GM23338 (cell line): ENCODE data around the gene DLGAP4. TPM values are rescaled to one million over a fixed set of nuclear protein-coding genes. Genes with fewer than 3 reads are reported as not detected.

Experiments
- ATAC-seq: fragments of 200-7000 bp; cut with Tn5 transposase; 3 replicates; pipeline ENCODE4 v1.9.1; 2020
- DNase-seq: peaks from one replicate; pipeline ENCODE4 v3.0.0-alpha.2; 2015; ENCODE audit warnings: low spot score
- H2AFZ ChIP-seq: fragments of 200-600 bp; sonication (generic); 2 replicates; pipeline ENCODE4 v1.8.0; 2016; ENCODE audit warnings: antibody characterized with exemption, mild to moderate bottlenecking, moderate library complexity
- H3F3A ChIP-seq: fragments of 200-600 bp; sonication (generic); replicated peaks from 2 replicates; pipeline ENCODE4 v1.8.0; 2017; ENCODE audit warnings: antibody characterized with exemption, mixed run types, low read depth
- H3K27ac ChIP-seq: fragments of 200-600 bp; sonication (generic); 2 replicates; pipeline ENCODE4 v1.6.1; 2016; ENCODE audit warnings: low read depth
- H3K27me3 ChIP-seq: fragments of 200-600 bp; sonication (generic); 2 replicates; pipeline ENCODE4 v1.8.0; 2016; ENCODE audit warnings: mild to moderate bottlenecking, mixed run types, moderate library complexity; ENCODE audit not compliant: insufficient read depth
- H3K36me3 ChIP-seq: fragments of 200-600 bp; sonication (generic); 2 replicates; pipeline ENCODE4 v1.8.0; 2016; ENCODE audit warnings: mild to moderate bottlenecking; ENCODE audit not compliant: insufficient read depth
- H3K4me1 ChIP-seq: fragments of 200-600 bp; sonication (generic); 2 replicates; pipeline ENCODE4 v1.8.0; 2016; ENCODE audit warnings: mild to moderate bottlenecking, moderate library complexity; ENCODE audit not compliant: insufficient read depth
- H3K4me2 ChIP-seq: fragments of 200-600 bp; sonication (generic); 2 replicates; pipeline ENCODE4 v1.7.1; 2017; ENCODE audit warnings: mixed run types
- H3K4me3 ChIP-seq: fragments of 200-600 bp; sonication (generic); 2 replicates; pipeline ENCODE4 v1.6.1; 2016; ENCODE audit warnings: mixed run types
- H3K79me2 ChIP-seq: fragments of 200-600 bp; sonication (generic); replicated peaks from 2 replicates; pipeline ENCODE4 v1.8.0; 2017; ENCODE audit warnings: mild to moderate bottlenecking; ENCODE audit not compliant: insufficient read depth
- H3K9me2 ChIP-seq: fragments of 200-600 bp; sonication (generic); 2 replicates; pipeline ENCODE4 v1.8.0; 2017; ENCODE audit not compliant: insufficient read depth
- H4K20me1 ChIP-seq: fragments of 200-600 bp; sonication (generic); replicated peaks from 2 replicates; pipeline ENCODE4 v1.8.0; 2017; ENCODE audit warnings: mild to moderate bottlenecking; ENCODE audit not compliant: insufficient read depth
- H3K27ac Mint-ChIP-seq: 2 replicates; pipeline ENCODE4 v1.8.0; 2020; ENCODE audit warnings: inconsistent platforms, mild to moderate bottlenecking, moderate library complexity, mixed read lengths
- H3K27me3 Mint-ChIP-seq: 3 replicates; pipeline ENCODE4 v1.8.0; 2022; ENCODE audit warnings: low read depth, mild to moderate bottlenecking, moderate library complexity, mixed read lengths, inconsistent platforms; ENCODE audit not compliant: insufficient read depth, poor library complexity
- H3K36me3 Mint-ChIP-seq: 3 replicates; pipeline ENCODE4 v1.8.0; 2021; ENCODE audit warnings: low read depth, mild to moderate bottlenecking, inconsistent platforms, moderate library complexity, mixed read lengths
- H3K4me1 Mint-ChIP-seq: 3 replicates; pipeline ENCODE4 v1.8.0; 2020; ENCODE audit warnings: mild to moderate bottlenecking, inconsistent platforms, mixed read lengths
- H3K4me3 Mint-ChIP-seq: 3 replicates; pipeline ENCODE4 v1.8.0; 2021; ENCODE audit warnings: moderate library complexity, mild to moderate bottlenecking, inconsistent platforms, mixed read lengths
- H3K9me3 Mint-ChIP-seq: 3 replicates; pipeline ENCODE4 v1.8.0; 2020; ENCODE audit warnings: moderate library complexity, mild to moderate bottlenecking, inconsistent platforms, mixed read lengths
- CREB1 ChIP-seq: fragments of 250-450 bp; sonication (Bioruptor Pico); IDR thresholded peaks from 2 replicates; pipeline ENCODE4 v1.5.0; 2020; ENCODE audit warnings: low read depth, mild to moderate bottlenecking, moderate library complexity
- CTCF ChIP-seq, 2 experiments: fragments of 200-600 bp in 1 of 2; sonication (generic) in 1 of 2; conservative IDR thresholded peaks; 2 replicates each; pipeline versions ENCODE4 v1.5.1 to v1.6.1; 2016 to 2017; ENCODE audit warnings: antibody characterized with exemption in 2 of 2, low read depth in 2 of 2, mild to moderate bottlenecking in 2 of 2, moderate library complexity in 1 of 2
- EZH2 ChIP-seq: fragments of 200-600 bp; sonication (generic); IDR thresholded peaks from one replicate; pipeline ENCODE4 v1.8.0; 2017; ENCODE audit warnings: antibody characterized with exemption, mild to moderate bottlenecking, low read depth; ENCODE audit not compliant: unreplicated experiment
- JUNB ChIP-seq: IDR thresholded peaks from one replicate; pipeline ENCODE4 v1.6.1; 2016; ENCODE audit warnings: antibody characterized with exemption; ENCODE audit not compliant: unreplicated experiment
- NANOG ChIP-seq: IDR thresholded peaks from 2 replicates; pipeline ENCODE4 v1.6.1; 2016; ENCODE audit warnings: antibody characterized with exemption, borderline replicate concordance
- POLR2AphosphoS5 ChIP-seq: IDR thresholded peaks from 2 replicates; pipeline ENCODE4 v1.6.1; 2016; ENCODE audit warnings: antibody characterized with exemption, low read depth
- REST ChIP-seq: IDR thresholded peaks from one replicate; pipeline ENCODE4 v1.6.1; 2018; ENCODE audit warnings: antibody characterized with exemption; ENCODE audit not compliant: unreplicated experiment
- STAT1 ChIP-seq: IDR thresholded peaks from one replicate; pipeline ENCODE4 v1.6.1; 2016; ENCODE audit warnings: antibody characterized with exemption; ENCODE audit not compliant: unreplicated experiment
- ZNF114 ChIP-seq: fragments of 250-450 bp; sonication (Bioruptor Pico); IDR thresholded peaks from 2 replicates; pipeline ENCODE4 v1.5.0; 2020; ENCODE audit warnings: mild to moderate bottlenecking, moderate library complexity
- polyA plus RNA-seq: library from polyadenylated mRNA; unstranded; fragments of >200 nt; fragmentation: Nextera tagmentation; extraction: Ambion mirVana; gene quantifications from 2 replicates; pipeline ENCODE4 v1.2.1, GENCODE V29; 2016
- total RNA-seq: library from RNA; depleted of rRNA; stranded (reverse); fragments of >200 nt; shearing (Covaris generic); gene quantifications from 2 replicates; pipeline ENCODE4 v1.2.3, GENCODE V29; 2014

Gene DLGAP4
- total and polyA plus RNA-seq, 2 experiments from 2014 or later: 46.1 to 52.2 TPM

- Mint-ChIP-seq H3K27me3 (peaks cover 11% of the 10 kb centered on the region), H3K4me1 (peaks cover 34% of the 10 kb centered on the region), H3K36me3 (peaks cover 21% of the 10 kb centered on the region), H3K4me3 (peak within 1 kb of the TSS; percentile 72), H3K9me3 (no peaks in the 10 kb centered on the region), H3K27ac (no peak within 1 kb of the TSS)
- Histone ChIP-seq H4K20me1 (peaks cover 4% of the 10 kb centered on the region; the same call in 1 of the 2 replicates), H3K9me2 (no peaks in the 10 kb centered on the region), H3K4me2 (peak within 1 kb of the TSS; percentile 95), H3K36me3 (no peaks in the 10 kb centered on the region), H3K27me3 (no peaks in the 10 kb centered on the region), H2AFZ (peak within 1 kb of the TSS; percentile 1), H3F3A (0 out of 2 replicates have a peak, but pooled peaks cover 6% of the 10 kb centered on the region), H3K79me2 (peaks cover 18% of the 10 kb centered on the region; the same call in 1 of the 2 replicates), H3K27ac (peak within 1 kb of the TSS; percentile 39; the same call in 1 of the 2 replicates), H3K4me3 (peak within 1 kb of the TSS; percentile 82), H3K4me1 (peaks cover 16% of the 10 kb centered on the region)
- peak; percentile 75 for DNase-seq
- TF ChIP-seq POLR2AphosphoS5: peak; percentile 50
- TF ChIP-seq CTCF (conservative IDR thresholded peaks at IDR 0.05; ENCODE audit: low read depth in 2 of 2): peak in 1 of 2 experiments; percentile 35; a peak in 2 of 4 replicates
- TF ChIP-seq JUNB: no peak
- ATAC-seq: peak; percentile 65
Measured at GRCh38 chr20:36541227-36541767, 235.2 kb downstream of the DLGAP4 start, which contains the start of gene MYL9. Gene MYL9, plus strand, starts transcription at chr20:36541519. Its CDS starts 3,366 bp downstream, at chr20:36544885.

GRCh38 chr20:36541768-36542488 lies 235.8 kb downstream of the DLGAP4 start:
- H2AFZ ChIP-seq: no peak overlapping the region
- TF ChIP-seq JUNB: no peak
- TF ChIP-seq EZH2: no peak
- no peak for TF ChIP-seq ZNF114 (CRISPR knock-in tag)
- no peak for TF ChIP-seq CREB1
- TF ChIP-seq REST: no peak
- TF ChIP-seq NANOG: no peak
- TF ChIP-seq CTCF (conservative IDR thresholded peaks at IDR 0.05; ENCODE audit: low read depth in 2 of 2): peak; percentile 67 to 74
- TF ChIP-seq STAT1: no peak
- H4K20me1 ChIP-seq: peaks cover 4% of the 10 kb centered on the region; the same call in 1 of the 2 replicates
- DNase-seq: peak; percentile 78
- H3K36me3 Mint-ChIP-seq: peaks cover 21% of the 10 kb centered on the region
- H3K4me2 ChIP-seq: peak overlapping the region; percentile 95
- H3K4me3 ChIP-seq: peak overlapping the region; percentile 82
- H3K4me1 Mint-ChIP-seq: peaks cover 34% of the 10 kb centered on the region
- peak overlapping the region; percentile 39; the same call in 1 of the 2 replicates for H3K27ac ChIP-seq
- no peaks in the 10 kb centered on the region for H3K9me3 Mint-ChIP-seq
- H3K79me2 ChIP-seq: peaks cover 18% of the 10 kb centered on the region
- 0 out of 2 replicates have a peak, but pooled peaks cover 9% of the 10 kb centered on the region for H3F3A ChIP-seq
- no peak overlapping the region for H3K27ac Mint-ChIP-seq
- peak overlapping the region; percentile 72 for H3K4me3 Mint-ChIP-seq
- H3K36me3 ChIP-seq: no peaks in the 10 kb centered on the region
- peaks cover 11% of the 10 kb centered on the region for H3K27me3 Mint-ChIP-seq
- H3K9me2 ChIP-seq: no peaks in the 10 kb centered on the region
- no peaks in the 10 kb centered on the region for H3K27me3 ChIP-seq
- ATAC-seq: peak; percentile 73
- H3K4me1 ChIP-seq: peaks cover 16% of the 10 kb centered on the region
